GM12878 (cell line): ENCODE data around the gene RPS2. TPM values are rescaled to one million over a fixed set of nuclear protein-coding genes. Genes with fewer than 3 reads are reported as not detected.
A peak's percentile ranks its signal among the peaks of the same experiment; 100 is the strongest.

Source experiments
- BHLHE40 ChIP-seq, 2 experiments: fragments of 450-650 bp in 1 of 2; IDR thresholded peaks; 2 replicates each; pipeline ENCODE4 v1.6.1; 2011 to 2017; ENCODE audit warnings: low read depth in 2 of 2, borderline replicate concordance in 1 of 2, improper control_type of control experiment in 1 of 2, low read length in 1 of 2, mild to moderate bottlenecking in 1 of 2
- CBX5 ChIP-seq: sonication (generic); IDR thresholded peaks from 2 replicates; pipeline ENCODE4 v1.6.1; 2016; ENCODE audit warnings: low read depth, moderate library complexity, mild to moderate bottlenecking, inconsistent platforms
- CHD2 ChIP-seq: IDR thresholded peaks from 2 replicates; pipeline ENCODE4 v1.6.1; 2011; ENCODE audit warnings: low read depth, low read length, improper control_type of control experiment, borderline replicate concordance
- CREB1 ChIP-seq: IDR thresholded peaks from 2 replicates; pipeline ENCODE4 v1.6.1; 2012; ENCODE audit warnings: low read depth, mild to moderate bottlenecking, inconsistent platforms
- EED ChIP-seq: sonication (generic); IDR thresholded peaks from 2 replicates; pipeline ENCODE4 v1.6.1; 2016; ENCODE audit warnings: antibody characterized with exemption, low read depth
- FOXK2 ChIP-seq: fragments of 450-650 bp; IDR thresholded peaks from 2 replicates; pipeline ENCODE4 v1.6.1; 2017; ENCODE audit warnings: mild to moderate bottlenecking, moderate library complexity
- HDGF ChIP-seq: fragments of 450-650 bp; IDR thresholded peaks from 2 replicates; pipeline ENCODE4 v1.6.1; 2016; ENCODE audit warnings: antibody characterized with exemption
- JUND ChIP-seq: IDR thresholded peaks from 2 replicates; pipeline ENCODE4 v1.6.1; 2012; ENCODE audit warnings: low read depth, mild to moderate bottlenecking, low read length, improper control_type of control experiment, moderate library complexity
- KLF5 ChIP-seq: fragments of 450-650 bp; IDR thresholded peaks from 2 replicates; pipeline ENCODE4 v1.6.1; 2014; ENCODE audit warnings: mild to moderate bottlenecking; ENCODE audit not compliant: partially characterized antibody
- NBN ChIP-seq: fragments of 450-650 bp; IDR thresholded peaks from 2 replicates; pipeline ENCODE4 v1.6.1; 2016
- POU2F2 ChIP-seq: IDR thresholded peaks from 3 replicates; pipeline ENCODE4 v1.6.1; 2011; ENCODE audit warnings: low read depth, mild to moderate bottlenecking, low read length, borderline replicate concordance
- RAD51 ChIP-seq: fragments of 450-650 bp; IDR thresholded peaks from 2 replicates; pipeline ENCODE4 v1.6.1; 2016; ENCODE audit warnings: moderate library complexity, mild to moderate bottlenecking, inconsistent platforms
- SIN3A ChIP-seq: IDR thresholded peaks from 2 replicates; pipeline ENCODE4 v1.6.1; 2012; ENCODE audit warnings: low read depth, low read length, improper control_type of control experiment
- SMAD1 ChIP-seq: fragments of 450-650 bp; IDR thresholded peaks from 2 replicates; pipeline ENCODE4 v1.6.1; 2018; ENCODE audit warnings: mild to moderate bottlenecking, low read depth; ENCODE audit not compliant: partially characterized antibody
- SP1 ChIP-seq: IDR thresholded peaks from one replicate; pipeline ENCODE4 v1.6.1; 2011; ENCODE audit warnings: low read depth, low read length
- TAF1 ChIP-seq: IDR thresholded peaks from 2 replicates; pipeline ENCODE4 v1.6.1; 2011; ENCODE audit warnings: mild to moderate bottlenecking, low read depth, low read length, borderline replicate concordance
- YY1 ChIP-seq: IDR thresholded peaks from 2 replicates; pipeline ENCODE4 v1.6.1; 2011; ENCODE audit warnings: low read depth, mild to moderate bottlenecking, low read length
- ZNF622 ChIP-seq: fragments of 450-650 bp; IDR thresholded peaks from 2 replicates; pipeline ENCODE4 v1.6.1; 2017; ENCODE audit warnings: mild to moderate bottlenecking, inconsistent platforms
- ZZZ3 ChIP-seq: IDR thresholded peaks from 2 replicates; pipeline ENCODE4 v1.6.1; 2011; ENCODE audit warnings: low read depth; ENCODE audit not compliant: control insufficient read depth, insufficient read length
- polyA plus RNA-seq, 11 experiments: library from polyadenylated mRNA; depleted of rRNA in 4 of 11; unstranded in 6 of 11; stranded (reverse) in 5 of 11; fragments of >200 nt; fragmentation: Nextera tagmentation in 4 of 11; fragmentation: Illumina TruSeq in 1 of 11; extraction: Ambion mirVana in 4 of 11; extraction: Trizol in 1 of 11; gene quantifications; 1 replicate in 1 of 11; 2 replicates in 10 of 11; pipeline versions ENCODE4 v1.2.1 to v1.2.3, GENCODE V29; 2011 to 2016; ENCODE audit warnings: inconsistent platforms in 2 of 11, missing spikeins in 2 of 11, low read depth in 1 of 11
- total RNA-seq, 4 experiments: library from RNA; depleted of rRNA in 3 of 4; stranded (reverse); fragments of >200 nt in 3 of 4; fragmentation: Illumina TruSeq in 1 of 4; extraction: Trizol in 1 of 4; gene quantifications; 2 replicates each; pipeline versions ENCODE4 v1.2.1 to v1.2.3, GENCODE V29; 2013 to 2021
- TF ChIP-seq, protein P1 (sequence below): fragments of 450-650 bp; IDR thresholded peaks from 2 replicates; pipeline ENCODE4 v1.6.1; 2017; ENCODE audit warnings: mild to moderate bottlenecking, low read depth, inconsistent platforms; ENCODE audit not compliant: poor library complexity, severe bottlenecking
- TF ChIP-seq, protein P2 (sequence below): IDR thresholded peaks from 2 replicates; pipeline ENCODE4 v1.6.1; 2011; ENCODE audit warnings: borderline replicate concordance, low read depth, mild to moderate bottlenecking, moderate library complexity, low read length; ENCODE audit not compliant: insufficient read depth, poor library complexity, severe bottlenecking
- TF ChIP-seq, protein P3 (sequence below): IDR thresholded peaks from 2 replicates; pipeline ENCODE4 v1.6.1; 2011; ENCODE audit warnings: low read depth, mild to moderate bottlenecking, low read length, moderate library complexity, borderline replicate concordance; ENCODE audit errors: extremely low read depth
- TF ChIP-seq, protein P4 (sequence below): IDR thresholded peaks from 2 replicates; pipeline ENCODE4 v1.6.1; 2011; ENCODE audit warnings: low read depth, low read length, improper control_type of control experiment, borderline replicate concordance
- TF ChIP-seq, protein P5 (sequence below): fragments of 450-650 bp; IDR thresholded peaks from 2 replicates; pipeline ENCODE4 v1.6.1; 2017; ENCODE audit warnings: low read depth, mild to moderate bottlenecking, moderate library complexity

RPS2 gene
- total and polyA plus RNA-seq, 10 of the 15 experiments (the other 5 are each of a cell fraction or from before 2014, with no cell fraction given): 1,295 to 7,121 (median 3,933) TPM

DNA sequence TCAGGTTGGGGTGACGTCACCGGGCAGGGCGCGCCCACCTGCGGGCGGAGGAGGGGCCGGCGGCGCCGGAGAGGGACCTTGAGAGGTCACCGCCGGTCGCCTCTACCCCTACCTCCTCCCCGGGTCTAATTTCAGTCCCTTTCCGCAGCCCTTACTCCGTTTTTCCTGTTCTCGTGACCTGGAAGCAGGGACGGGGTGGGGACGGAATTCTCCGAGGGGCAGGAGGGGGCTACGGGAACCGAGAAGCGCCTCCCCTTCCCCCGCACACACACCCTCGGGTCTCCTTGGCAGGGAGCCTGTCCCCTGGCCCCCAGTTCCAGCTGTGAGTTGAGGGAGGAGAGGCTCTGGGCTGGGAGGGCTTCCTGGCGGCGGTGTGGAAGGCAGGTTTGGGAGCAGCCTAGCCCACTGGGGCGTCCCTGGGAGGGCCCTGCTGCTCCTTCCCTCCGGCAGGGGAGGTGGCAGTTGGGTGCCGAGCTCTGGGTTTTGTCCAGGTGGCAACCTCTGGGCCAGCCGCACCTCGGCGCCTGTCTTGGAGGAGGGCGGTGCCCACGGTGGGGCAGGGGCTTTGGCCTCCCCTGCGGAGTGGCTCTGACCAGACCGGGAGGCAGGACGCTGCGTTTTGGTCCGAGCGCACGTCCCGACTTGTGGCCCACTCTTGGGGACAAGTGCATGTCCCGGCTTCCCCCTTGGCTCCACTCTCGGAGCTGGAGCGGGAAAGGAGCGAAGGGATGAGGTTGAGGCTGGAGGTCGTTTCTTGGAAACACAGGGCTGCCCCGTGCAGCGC is 25.9 kb upstream of the RPS2 start (continued):
- TF ChIP-seq, protein P1, sequence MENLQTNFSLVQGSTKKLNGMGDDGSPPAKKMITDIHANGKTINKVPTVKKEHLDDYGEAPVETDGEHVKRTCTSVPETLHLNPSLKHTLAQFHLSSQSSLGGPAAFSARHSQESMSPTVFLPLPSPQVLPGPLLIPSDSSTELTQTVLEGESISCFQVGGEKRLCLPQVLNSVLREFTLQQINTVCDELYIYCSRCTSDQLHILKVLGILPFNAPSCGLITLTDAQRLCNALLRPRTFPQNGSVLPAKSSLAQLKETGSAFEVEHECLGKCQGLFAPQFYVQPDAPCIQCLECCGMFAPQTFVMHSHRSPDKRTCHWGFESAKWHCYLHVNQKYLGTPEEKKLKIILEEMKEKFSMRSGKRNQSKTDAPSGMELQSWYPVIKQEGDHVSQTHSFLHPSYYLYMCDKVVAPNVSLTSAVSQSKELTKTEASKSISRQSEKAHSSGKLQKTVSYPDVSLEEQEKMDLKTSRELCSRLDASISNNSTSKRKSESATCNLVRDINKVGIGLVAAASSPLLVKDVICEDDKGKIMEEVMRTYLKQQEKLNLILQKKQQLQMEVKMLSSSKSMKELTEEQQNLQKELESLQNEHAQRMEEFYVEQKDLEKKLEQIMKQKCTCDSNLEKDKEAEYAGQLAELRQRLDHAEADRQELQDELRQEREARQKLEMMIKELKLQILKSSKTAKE: no peak
- 0 out of 2 replicates have a peak, but pooled peaks have one; percentile 22 for TF ChIP-seq CHD2
- TF ChIP-seq EED: no peak
- no peak for TF ChIP-seq KLF5
- TF ChIP-seq RAD51: no peak
- no peak for TF ChIP-seq CBX5
- 0 out of 2 replicates have a peak, but pooled peaks have one; percentile 21 for TF ChIP-seq TAF1
- peak; percentile 59; the same call in 1 of the 2 replicates for TF ChIP-seq CREB1
- TF ChIP-seq, protein P2, sequence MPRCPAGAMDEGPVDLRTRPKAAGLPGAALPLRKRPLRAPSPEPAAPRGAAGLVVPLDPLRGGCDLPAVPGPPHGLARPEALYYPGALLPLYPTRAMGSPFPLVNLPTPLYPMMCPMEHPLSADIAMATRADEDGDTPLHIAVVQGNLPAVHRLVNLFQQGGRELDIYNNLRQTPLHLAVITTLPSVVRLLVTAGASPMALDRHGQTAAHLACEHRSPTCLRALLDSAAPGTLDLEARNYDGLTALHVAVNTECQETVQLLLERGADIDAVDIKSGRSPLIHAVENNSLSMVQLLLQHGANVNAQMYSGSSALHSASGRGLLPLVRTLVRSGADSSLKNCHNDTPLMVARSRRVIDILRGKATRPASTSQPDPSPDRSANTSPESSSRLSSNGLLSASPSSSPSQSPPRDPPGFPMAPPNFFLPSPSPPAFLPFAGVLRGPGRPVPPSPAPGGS: no peak
- TF ChIP-seq HDGF: no peak
- TF ChIP-seq, protein P3, sequence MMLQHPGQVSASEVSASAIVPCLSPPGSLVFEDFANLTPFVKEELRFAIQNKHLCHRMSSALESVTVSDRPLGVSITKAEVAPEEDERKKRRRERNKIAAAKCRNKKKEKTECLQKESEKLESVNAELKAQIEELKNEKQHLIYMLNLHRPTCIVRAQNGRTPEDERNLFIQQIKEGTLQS: no peak
- no peak for TF ChIP-seq YY1
- TF ChIP-seq POU2F2: no peak
- no peak for TF ChIP-seq ZZZ3
- TF ChIP-seq ZNF622: no peak
- peak; percentile 53; the same call in 1 of the 2 replicates for TF ChIP-seq JUND
- peak in 1 of 2 experiments; percentile 44; a peak in 1 of 4 replicates for TF ChIP-seq BHLHE40 (IDR thresholded peaks at IDR 0.05; ENCODE audit: borderline replicate concordance in 1 of 2, low read depth in 2 of 2, low read length in 1 of 2)
- TF ChIP-seq, protein P4, sequence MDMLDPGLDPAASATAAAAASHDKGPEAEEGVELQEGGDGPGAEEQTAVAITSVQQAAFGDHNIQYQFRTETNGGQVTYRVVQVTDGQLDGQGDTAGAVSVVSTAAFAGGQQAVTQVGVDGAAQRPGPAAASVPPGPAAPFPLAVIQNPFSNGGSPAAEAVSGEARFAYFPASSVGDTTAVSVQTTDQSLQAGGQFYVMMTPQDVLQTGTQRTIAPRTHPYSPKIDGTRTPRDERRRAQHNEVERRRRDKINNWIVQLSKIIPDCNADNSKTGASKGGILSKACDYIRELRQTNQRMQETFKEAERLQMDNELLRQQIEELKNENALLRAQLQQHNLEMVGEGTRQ: no peak
- peak; percentile 2 for TF ChIP-seq SP1
- no peak for TF ChIP-seq FOXK2
- TF ChIP-seq, protein P5, sequence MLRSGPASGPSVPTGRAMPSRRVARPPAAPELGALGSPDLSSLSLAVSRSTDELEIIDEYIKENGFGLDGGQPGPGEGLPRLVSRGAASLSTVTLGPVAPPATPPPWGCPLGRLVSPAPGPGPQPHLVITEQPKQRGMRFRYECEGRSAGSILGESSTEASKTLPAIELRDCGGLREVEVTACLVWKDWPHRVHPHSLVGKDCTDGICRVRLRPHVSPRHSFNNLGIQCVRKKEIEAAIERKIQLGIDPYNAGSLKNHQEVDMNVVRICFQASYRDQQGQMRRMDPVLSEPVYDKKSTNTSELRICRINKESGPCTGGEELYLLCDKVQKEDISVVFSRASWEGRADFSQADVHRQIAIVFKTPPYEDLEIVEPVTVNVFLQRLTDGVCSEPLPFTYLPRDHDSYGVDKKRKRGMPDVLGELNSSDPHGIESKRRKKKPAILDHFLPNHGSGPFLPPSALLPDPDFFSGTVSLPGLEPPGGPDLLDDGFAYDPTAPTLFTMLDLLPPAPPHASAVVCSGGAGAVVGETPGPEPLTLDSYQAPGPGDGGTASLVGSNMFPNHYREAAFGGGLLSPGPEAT: no peak
- peak; percentile 18; the same call in 1 of the 2 replicates for TF ChIP-seq NBN
- no peak for TF ChIP-seq SMAD1
- TF ChIP-seq SIN3A: peak; percentile 15; the same call in 1 of the 2 replicates
